Gastrocnemius medialis (tissue), 4 donors: ENCODE results near the gene MAGEA12.

Source experiments
- POLR2A ChIP-seq, 2 donors: fragments of 450-650 bp; IDR thresholded peaks; one replicate each; pipeline ENCODE4 v1.6.1; 2017; ENCODE audit warnings: antibody characterized with exemption in 2 of 2, mild to moderate bottlenecking in 2 of 2, moderate library complexity in 2 of 2
- TF ChIP-seq, protein P1 (sequence below), 5 experiments: fragments of 450-650 bp in 3 of 5; fragments of 200-600 bp in 2 of 5; sonication (generic) in 2 of 5; IDR thresholded peaks in 4 of 5; conservative IDR thresholded peaks in 1 of 5; 1 replicate in 4 of 5; 2 replicates in 1 of 5; pipeline ENCODE4 v1.5.1; 2016 to 2019; ENCODE audit warnings: antibody characterized with exemption in 5 of 5, mild to moderate bottlenecking in 3 of 5, moderate library complexity in 3 of 5

DNA sequence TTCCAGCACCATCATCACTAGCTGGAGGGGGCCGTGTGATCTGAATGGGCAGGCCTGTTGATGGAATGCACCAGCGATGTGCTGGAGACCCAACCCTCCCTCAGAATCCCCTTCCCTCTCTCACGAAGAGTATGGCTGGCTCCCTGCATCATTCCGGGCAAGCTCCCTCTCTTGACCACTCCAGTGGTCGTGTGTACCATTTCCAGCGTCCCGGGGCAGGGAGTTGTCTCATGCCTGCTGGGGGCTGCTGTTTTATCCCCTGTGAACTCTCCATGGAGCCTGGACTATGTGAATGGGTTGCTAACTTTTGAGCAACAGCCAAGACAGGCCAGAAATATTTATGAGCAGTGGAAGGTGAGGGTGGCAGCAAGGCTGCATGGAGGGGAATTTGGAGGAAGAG lies 8.1 kb upstream of the MAGEA12 start:
- TF ChIP-seq, protein P1, sequence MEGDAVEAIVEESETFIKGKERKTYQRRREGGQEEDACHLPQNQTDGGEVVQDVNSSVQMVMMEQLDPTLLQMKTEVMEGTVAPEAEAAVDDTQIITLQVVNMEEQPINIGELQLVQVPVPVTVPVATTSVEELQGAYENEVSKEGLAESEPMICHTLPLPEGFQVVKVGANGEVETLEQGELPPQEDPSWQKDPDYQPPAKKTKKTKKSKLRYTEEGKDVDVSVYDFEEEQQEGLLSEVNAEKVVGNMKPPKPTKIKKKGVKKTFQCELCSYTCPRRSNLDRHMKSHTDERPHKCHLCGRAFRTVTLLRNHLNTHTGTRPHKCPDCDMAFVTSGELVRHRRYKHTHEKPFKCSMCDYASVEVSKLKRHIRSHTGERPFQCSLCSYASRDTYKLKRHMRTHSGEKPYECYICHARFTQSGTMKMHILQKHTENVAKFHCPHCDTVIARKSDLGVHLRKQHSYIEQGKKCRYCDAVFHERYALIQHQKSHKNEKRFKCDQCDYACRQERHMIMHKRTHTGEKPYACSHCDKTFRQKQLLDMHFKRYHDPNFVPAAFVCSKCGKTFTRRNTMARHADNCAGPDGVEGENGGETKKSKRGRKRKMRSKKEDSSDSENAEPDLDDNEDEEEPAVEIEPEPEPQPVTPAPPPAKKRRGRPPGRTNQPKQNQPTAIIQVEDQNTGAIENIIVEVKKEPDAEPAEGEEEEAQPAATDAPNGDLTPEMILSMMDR (IDR thresholded peaks at IDR 0.05 in 4 of 5, conservative IDR thresholded peaks at IDR 0.05 in 1 of 5) = no peak
- no peak for TF ChIP-seq POLR2A (IDR thresholded peaks at IDR 0.05)
